GM21360 (cell line): Measurements from ENCODE around the gene KLK15.
"Not testable (repeated sequence)": the region's sequence is repeated elsewhere in the genome, so short reads cannot be mapped to it uniquely, and the experiment has no call there.

Source experiments
- ATAC-seq: cut with Tn5 transposase; IDR thresholded peaks from one replicate; pipeline ENCODE4 v1.9.1; 2021; ENCODE audit warnings: mild to moderate bottlenecking, moderate library complexity; ENCODE audit not compliant: unreplicated experiment

KLK15 gene

DNA sequence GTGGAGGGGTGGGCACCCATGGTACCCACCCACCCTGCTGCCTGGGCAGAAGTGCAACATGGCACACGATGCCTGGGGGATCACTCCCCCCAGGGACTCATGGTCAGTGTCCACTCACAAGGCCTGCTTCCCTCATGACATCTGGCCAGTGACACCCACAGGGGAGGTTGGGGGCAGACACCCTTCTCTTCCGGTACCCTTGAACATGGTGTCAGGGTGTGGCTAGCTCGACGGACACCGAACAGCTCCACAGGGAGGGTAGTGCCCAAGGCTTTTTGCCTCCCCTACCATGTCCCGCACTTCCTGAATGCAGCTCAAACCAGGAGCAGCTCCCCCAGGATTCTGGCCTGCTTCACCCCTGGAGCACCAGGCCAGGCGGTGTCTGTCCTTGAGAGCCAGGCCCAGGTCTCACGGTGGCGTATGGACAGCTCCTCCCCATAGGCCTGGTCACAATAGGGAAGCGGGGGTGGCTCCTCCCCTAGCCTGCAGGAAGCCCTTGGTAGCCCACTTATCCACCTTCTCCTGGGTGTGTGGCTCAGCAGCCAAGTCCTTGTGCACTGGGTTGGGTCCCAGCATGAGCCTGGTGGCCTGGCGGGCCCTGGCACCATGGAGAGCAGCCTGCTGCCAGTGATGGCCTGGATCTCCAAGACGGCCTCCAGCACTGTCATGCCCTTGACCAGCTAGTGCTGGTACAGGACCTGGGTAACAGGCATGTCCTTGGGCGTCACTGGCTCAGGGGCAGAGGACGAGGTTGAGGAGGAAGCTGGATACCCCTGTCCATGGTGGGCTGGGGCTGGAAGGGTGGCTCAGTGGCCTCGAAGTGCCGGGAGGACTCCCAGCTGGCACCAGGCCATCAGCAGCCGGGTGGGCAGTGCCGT is 35.4 kb downstream of the KLK15 start:
- ATAC-seq, result no peak

DNA sequence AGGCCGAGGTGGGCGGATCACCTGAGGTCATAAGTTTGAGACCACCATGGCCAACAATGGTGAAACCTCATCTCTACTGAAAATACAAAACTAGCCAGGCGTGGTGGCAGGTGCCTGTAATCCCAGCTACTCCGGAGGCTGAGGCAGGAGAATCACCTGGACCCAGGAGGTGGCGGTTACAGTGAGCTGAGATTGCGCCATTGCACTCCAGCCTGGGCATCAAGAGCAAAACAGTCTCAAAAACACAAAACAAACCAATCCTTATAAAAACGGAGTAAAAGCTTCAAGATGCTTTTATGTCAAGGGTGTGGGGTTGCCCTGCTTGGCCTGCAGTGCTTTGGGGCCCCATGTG is 36.0 kb downstream of the KLK15 start:
- ATAC-seq, result no peak

DNA sequence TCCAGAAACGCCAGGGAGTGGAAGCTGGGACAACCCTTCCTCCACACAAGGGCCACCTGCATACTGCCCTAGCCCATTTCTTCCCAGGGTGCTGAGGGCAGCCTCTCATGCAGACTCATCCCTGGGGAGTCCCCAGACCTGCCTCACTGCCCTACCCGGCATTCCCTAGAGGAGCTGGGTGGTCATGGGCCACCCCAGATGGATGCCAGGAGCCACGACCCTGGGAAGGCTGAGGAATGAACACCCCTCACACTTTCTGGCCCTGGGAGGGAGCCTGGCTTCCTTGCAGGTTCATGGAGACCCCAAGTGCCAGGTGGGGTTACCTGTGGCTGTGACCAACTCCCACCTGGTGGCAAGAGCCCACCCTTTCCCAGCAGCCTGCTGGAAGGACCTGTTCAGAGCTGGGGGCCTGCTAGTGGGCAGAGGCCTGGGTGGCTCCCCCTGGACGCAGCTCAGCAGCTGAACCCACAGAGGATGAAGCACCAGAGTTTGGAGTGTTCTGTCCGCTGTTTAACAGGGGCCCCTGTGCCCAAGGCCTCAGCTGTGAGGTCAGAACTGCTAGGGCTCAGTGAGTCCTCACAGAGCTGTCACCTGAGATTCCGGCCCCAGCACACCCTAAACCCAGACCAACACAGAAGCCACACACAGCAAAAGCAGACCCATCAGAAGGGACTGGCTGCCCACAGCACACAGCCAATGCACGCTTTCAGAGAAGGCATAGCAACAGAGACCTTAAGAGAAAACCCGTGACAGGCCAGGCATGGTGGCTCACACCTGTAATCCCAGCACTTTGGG is 36.5 kb downstream of the KLK15 start:
- no peak for ATAC-seq

DNA sequence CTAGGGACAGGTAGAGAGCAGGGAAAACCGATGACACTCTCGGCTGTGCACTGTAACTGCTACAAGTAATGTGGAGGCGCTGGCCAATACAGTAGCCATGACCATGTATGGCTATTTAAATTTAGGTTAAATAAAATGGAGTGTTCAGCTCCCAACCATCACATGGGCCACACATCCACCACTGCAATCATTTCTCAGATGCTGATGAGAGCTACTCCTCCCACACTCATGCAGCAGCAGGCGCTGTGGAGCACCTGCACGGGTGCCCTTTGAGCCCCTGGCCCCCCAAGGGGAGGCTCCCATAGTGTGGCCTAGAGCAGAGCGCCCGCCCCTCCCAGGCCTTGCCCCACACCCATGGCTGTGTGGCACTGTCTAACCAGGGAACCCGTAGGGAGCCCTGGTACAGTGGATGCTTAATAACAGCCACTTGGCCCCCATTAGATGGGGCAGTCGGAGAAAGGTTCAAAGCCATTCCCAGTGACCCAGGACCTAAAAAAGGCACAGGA is 37.2 kb downstream of the KLK15 start:
- no peak for ATAC-seq

DNA sequence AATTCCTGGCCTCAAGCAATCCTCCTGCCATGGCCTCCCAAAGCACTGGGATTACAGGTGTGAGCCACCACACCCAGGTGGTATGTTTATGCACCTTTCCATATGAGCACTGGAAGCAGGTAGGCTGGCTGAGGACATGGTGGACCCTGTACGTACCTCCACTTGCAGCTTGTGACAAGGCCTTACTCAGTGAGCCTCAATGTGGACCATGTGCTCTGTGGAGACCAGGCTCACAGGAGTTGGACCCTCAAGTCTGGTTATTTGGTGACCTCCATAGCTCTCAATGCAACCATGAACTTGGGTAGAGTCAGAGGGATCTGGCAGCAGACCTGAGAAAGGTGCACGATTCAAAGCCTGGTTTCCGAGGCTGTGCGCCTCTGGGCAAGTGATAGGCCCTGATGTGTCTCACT is 37.7 kb downstream of the KLK15 start:
- no peak for ATAC-seq

DNA sequence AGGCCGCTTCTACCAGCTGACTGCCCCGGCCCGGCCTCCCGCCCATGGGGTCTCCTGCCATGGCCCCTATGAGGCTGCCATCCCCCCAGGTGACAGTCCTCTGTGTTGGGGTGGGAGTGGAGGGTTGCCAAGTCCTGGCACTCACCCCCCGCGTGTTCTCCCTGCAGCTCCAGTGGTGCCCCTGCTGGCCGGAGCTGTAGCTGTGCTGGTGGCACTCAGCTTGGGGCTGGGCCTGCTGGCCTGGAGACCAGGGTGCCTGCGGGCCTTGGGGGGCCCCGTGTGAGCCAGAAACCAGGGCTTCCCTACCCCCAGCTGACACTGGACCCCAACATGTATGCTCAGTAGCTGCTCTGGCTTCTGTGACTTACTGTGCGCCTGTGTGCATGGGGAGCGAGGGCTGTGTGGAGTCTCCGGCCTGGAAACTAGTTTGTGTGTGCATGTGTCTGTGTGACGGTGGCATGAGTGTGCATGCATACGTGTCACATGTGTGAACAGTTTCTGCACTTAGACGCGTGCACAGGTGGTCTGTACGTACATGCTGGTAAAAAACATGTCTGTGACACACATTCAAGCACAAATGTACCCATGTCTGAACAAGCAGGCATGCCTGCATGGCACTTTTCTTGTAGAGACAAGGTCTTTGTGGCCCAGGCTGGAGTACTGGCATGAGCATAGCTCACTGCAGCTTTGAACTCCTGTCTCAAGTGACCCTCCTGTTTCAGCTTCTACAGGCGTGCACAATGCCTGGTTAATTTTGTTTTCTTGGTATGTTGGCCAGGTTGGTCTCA is 38.3 kb downstream of the KLK15 start:
- ATAC-seq, result no peak

DNA sequence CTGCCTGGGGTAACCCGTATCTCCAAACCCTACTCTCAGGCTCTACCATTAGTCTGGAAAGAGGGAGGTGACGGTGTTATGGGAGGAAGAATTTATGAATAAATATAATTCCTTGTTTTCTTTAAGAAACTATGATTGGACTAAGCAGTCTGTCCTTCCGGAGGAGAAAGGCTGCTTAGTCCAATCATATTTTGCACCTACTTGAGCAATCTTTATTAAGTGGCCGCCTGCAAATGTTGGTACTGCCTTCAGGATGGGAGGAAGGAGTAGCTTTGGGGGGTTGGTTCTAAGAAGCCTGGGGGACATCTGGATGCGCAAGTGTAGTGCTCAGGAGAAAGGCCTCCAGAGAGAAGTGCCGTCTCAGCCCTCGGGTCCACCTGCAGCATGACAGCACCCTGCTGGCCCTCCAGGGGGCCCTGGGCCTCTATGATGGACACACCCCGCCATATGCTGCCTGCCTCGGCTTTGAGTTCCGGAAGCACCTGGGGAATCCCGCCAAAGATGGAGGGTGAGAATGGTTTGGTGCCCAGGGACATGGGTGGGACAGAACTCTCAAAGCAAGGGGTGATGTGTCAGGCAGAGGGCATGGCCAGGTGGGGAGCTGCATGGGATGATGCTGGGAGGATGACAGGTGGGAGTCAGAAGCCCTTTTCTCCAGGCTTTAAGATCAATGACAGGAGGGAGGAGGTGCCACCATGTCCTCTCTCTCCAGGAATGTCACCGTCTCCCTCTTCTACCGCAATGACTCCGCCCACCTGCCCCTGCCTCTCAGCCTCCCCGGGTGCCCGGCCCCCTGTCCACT is 39.1 kb downstream of the KLK15 start:
- ATAC-seq, result no peak

DNA sequence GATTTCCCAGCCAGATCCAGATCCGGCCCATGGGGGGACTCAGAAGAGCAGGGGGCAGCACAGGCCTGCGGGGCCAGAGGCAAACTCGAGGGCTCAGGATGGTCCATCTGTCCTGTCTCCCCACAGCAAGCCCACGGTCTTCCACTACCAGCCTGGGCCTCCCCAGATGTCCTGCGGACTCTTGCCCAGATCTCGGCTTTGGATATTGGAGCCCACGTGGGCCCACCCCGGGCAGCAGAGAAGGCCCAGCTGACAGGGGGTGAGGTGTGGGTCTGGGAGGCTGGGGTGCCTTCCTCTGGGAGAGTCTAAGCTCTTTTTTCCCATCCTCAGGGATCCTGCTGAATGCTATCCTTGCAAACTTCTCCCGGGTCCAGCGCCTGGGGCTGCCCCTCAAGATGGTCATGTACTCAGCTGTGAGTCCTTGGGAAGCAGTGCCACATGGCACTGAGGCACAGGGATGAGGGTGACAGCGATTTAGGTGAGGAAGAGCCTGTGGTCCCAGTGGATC is 39.8 kb downstream of the KLK15 start:
- no peak for ATAC-seq

DNA sequence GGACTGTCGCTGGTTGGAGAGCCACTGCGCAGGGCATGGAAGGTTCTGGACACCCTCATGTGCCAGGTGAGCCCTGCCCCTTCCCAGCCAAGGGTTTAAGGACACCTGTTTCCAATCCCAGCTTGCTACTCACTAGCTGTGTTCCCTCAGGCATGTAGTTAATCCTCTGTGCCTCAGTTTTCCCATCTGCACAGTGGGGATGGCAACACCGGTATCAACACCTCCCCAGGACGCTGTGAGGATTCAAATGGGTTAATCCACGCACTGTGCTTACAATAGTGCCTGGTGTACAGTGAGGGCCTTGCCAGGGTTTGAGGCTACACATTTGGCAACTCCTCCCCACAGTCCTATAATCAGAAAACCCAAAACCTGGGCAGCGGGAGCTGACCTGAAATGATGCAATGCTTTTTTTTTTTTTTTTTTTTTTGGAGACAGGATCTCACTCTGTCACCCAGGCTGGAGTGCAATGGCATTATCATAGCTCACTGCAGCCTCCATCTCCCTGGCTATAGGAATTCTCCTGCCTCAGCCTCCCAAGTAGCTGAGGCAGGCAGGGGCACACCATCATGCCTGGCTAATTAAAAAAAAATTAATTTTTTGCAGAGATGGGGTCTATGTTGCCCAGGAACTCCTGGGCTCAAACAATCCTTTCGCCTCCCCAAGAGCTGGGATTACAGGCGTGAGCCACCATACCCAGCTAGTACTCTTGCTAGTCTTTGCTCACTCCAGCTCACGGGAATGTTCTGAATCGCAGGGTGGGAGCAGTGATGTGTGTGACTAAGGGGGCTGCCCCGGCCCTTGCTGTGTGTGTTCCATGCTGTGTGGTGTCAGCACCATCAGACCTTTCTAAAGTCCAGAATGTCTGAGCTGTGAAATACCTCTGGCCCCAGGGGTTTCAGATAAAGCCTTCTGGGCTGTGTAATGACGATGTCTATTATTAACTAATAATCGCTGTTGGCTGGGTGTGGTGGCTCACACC is 40.8 kb downstream of the KLK15 start:
- no peak for ATAC-seq

DNA sequence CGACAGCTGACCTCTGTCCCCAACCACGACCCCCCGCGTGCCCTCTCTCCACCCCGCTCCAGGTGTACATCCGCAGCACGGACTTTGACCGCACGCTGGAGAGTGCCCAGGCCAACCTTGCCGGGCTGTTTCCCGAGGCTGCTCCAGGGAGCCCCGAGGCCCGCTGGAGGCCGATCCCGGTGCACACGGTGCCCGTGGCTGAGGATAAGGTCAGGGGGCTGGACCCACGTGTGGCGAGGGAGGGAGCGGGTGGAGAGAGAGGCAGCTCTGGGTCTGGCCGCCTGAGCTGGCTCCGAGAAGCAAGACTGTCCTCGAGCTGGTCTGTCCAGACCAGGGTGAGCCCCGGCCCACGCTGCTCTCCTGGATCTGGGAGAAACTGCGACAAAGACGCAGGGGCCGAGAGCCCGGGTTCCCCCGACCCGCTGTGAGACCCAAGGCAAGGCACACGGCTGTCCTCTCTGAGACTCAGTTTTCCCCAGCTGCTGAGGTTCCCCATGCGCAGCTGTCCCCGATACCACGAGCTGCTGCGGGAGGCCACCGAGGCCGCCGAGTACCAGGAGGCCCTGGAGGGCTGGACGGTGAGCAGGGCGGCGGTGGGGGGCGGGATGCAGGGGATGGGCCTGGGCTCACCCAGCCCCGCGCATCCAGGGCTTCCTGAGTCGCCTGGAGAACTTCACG is 41.6 kb downstream of the KLK15 start:
- ATAC-seq, result no peak

DNA sequence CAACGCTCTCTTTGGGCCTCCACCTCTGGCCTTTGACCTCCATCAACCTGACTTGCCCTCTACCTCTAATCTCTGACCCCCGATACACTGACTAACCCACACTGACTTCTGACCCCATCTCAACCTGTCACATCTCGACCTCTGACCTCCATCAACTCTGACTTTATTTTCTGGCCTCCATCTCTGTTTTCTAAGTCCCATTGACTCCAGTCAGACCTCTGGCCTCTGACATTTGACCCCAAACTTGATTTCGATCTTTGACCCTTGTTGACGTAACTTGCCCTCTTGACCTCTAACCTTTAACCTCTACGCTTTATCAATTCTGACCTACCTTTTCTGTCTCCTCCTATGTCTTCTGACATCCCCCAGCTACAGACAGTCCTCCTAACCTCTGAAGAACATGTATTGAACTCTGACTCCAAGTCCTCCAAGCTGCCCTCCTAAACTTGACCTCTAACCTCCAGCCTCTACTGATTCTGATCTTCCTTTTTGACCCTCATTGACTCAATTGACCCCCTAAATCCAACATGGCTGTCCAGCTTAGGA is 42.4 kb downstream of the KLK15 start:
- ATAC-seq, result no peak

DNA sequence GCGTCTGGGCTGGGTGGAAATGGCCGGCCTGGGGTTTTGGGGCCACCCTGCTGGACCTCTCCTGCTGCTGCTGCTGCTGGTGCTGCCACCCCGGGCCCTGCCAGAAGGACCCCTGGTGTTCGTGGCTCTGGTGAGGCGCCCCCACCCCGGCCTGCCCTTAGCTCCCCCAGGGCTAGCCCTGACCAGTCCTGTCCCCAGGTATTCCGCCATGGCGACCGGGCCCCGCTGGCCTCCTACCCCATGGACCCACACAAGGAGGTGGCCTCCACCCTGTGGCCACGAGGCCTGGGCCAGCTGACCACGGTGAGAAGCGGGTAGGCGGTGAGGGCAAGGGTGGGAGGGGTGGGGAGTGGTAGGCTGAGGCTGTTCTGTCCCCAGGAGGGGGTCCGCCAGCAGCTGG is 43.0 kb downstream of the KLK15 start, which contains the start of gene ACP4:
Gene ACP4, plus strand, starts transcription at position 20 of the 400 bp plus-strand sequence. Its CDS starts 0 bp downstream, at position 20.
- no peak for ATAC-seq

DNA sequence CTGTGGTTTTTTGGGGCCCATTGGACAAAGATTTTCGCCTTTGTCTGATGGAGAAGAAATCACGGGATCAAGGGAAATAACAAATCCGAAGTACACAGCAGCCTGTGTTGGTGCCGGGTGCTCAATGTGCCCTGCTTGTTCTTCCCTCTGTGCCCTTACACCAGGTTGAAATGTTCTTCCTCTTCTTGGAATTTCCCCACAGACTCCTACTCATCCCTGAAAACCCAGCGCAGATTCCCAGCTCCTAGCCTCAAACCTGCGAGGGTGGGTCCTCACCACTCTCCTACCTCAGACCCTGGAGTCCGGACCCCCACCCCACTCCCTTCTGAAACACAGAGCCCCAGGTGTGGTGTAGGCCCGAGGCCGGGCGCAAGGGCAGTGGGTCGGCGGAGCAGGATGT is 48.0 kb downstream of the KLK15 start:
- no peak for ATAC-seq

DNA sequence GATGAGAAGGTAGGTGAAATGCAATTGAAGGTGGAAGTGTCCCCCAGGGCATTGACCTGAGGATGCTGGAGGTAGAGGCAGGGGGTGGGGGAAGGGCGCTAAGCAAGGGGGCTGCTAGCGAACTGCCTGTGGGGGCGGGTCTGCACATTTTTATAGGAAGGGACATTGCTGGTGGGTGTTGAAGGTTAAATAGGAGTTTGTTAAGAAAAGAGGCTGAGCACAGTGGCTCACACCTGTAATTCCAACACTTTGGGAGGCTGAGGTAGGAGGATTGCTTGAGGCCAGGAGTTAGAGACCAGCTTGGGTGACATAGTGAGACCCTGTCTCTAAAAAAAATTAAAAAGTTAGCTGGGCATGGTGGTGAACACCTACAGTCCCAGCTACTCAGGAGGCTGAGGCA is 48.7 kb downstream of the KLK15 start:
- no peak for ATAC-seq

DNA sequence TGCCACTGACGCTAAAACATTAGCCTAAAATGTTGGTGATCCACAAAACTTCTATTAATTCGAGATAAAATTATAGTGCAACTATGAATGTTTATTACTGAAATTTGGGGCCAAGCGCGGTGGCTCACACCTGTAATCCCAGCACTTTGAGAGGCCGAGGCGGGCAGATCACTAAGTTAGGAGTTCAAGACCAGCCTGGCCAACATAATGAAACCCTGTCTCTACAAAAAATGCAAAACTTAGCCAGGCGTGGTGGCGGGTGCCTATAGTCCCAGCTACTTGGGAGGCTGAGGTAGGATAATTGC is 49.6 kb downstream of the KLK15 start:
- ATAC-seq, result not testable (repeated sequence)

DNA sequence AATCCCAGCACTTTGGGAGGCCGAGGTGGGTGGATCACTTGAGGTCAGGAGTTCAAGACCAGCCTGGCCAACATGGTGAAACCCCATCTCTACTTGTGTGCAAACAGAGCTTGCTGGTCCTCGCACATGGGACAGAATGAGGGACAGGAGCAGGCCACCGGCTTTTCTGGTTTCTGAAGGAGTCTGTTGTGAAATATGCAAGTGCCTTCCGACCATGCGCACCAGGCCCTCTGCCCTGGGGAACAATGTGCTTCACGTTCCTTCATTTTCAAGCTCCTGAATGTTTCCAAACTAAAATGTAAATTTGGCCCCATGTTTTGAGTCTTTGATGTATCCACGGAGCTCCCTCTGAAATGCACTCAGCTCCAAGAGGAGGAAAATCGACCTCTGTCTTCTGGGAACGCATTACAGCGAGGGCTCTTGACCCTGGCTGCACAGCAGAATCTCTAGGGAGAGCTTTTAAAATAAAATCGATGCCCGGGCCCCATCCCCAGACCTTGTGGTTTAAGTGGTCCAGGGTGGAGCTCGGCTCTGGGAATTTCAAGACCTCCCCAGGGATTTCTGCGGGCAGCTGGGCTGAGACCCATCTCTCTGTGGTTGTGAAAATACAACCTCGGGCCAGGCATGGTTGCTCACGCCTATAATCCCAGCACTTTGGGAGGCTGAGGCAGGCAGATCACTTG is 52.5 kb downstream of the KLK15 start:
- no peak for ATAC-seq
